ENCODE data around the gene PROK2. TPM values are rescaled to one million over a fixed set of nuclear protein-coding genes. Genes with fewer than 3 reads are reported as not detected.

The PROK2 gene
- polyA plus RNA-seq, 1 donor (not counting 4 experiments of a cell fraction or from before 2014, with no cell fraction given) = not detected

DNA sequence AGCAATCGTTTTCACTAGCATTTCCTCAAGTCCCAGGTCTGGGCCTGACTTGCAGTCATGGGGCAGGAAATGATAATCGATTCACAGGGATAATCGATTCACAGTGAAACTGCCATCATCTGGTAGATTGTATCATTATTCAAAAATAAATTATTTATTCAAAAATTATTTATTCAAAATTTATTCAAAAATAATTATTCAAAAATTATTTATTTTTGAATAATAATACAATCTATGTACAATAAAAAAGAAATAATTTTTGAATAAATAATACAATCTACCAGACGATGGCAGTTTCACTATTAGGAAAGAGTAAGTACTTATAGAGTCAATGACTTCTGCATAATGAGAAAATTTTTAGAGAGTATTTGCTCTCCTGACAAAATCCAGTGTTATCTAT, 28.1 kb upstream of the PROK2 start:
- Histone ChIP-seq H3K9ac (ENCODE audit: control insufficient read depth, extremely low read depth, insufficient read depth, low read length) (no peak overlapping the region), H4K20me1 (ENCODE audit: control insufficient read depth, extremely low read depth, insufficient read depth, low read length) (no peaks in the 10 kb centered on the region), H3K27ac (ENCODE audit: control insufficient read depth, insufficient read depth, low read length) (no peak overlapping the region), H3K4me2 (ENCODE audit: control insufficient read depth, extremely low read depth, insufficient read depth, low read depth, low read length) (no peak overlapping the region), H3K27me3 (ENCODE audit: control insufficient read depth, extremely low read depth, insufficient read depth, low read length) (no peaks in the 10 kb centered on the region), H3K4me3 (ENCODE audit: control insufficient read depth in 2 of 3, extremely low read depth in 1 of 3, insufficient read depth in 2 of 3, low read depth in 1 of 3, low read length in 3 of 3) (no peak overlapping the region), H3K9me1 (ENCODE audit: control insufficient read depth, extremely low read depth, insufficient read depth, low read length) (no peaks in the 10 kb centered on the region), H2AFZ (ENCODE audit: control insufficient read depth, low read length) (no peak overlapping the region), H3K4me1 (ENCODE audit: control insufficient read depth, extremely low read depth, insufficient read depth, low read length) (no peaks in the 10 kb centered on the region), H3K36me3 (ENCODE audit: control insufficient read depth in 2 of 2, extremely low read depth in 1 of 2, insufficient read depth in 2 of 2, low read length in 2 of 2) (no peaks in the 10 kb centered on the region), H3K79me2 (ENCODE audit: control insufficient read depth, insufficient read depth, low read length) (no peaks in the 10 kb centered on the region), H3K9me3 (ENCODE audit: control insufficient read depth, low read depth, low read length) (no peaks in the 10 kb centered on the region)
- dilution Hi-C loops (cut with MboI; ENCODE audit: extremely low pct_ligation_motif_present, low sequenced_read_pairs) = no loop called here
- DNase-seq (ENCODE audit: low read depth, low spot score) (no peak), FAIRE-seq (no peak)
- TF ChIP-seq, protein P1, sequence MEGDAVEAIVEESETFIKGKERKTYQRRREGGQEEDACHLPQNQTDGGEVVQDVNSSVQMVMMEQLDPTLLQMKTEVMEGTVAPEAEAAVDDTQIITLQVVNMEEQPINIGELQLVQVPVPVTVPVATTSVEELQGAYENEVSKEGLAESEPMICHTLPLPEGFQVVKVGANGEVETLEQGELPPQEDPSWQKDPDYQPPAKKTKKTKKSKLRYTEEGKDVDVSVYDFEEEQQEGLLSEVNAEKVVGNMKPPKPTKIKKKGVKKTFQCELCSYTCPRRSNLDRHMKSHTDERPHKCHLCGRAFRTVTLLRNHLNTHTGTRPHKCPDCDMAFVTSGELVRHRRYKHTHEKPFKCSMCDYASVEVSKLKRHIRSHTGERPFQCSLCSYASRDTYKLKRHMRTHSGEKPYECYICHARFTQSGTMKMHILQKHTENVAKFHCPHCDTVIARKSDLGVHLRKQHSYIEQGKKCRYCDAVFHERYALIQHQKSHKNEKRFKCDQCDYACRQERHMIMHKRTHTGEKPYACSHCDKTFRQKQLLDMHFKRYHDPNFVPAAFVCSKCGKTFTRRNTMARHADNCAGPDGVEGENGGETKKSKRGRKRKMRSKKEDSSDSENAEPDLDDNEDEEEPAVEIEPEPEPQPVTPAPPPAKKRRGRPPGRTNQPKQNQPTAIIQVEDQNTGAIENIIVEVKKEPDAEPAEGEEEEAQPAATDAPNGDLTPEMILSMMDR (optimal IDR thresholded peaks at IDR 0.05 in 1 of 3, IDR thresholded peaks at IDR 0.05 in 1 of 3, conservative IDR thresholded peaks at IDR 0.05 in 1 of 3; ENCODE audit: extremely low read depth in 1 of 3, insufficient read depth in 2 of 3, low read length in 3 of 3) = no peak
- no peak for TF ChIP-seq EZH2 (IDR thresholded peaks at IDR 0.05; ENCODE audit: low read length)

DNA sequence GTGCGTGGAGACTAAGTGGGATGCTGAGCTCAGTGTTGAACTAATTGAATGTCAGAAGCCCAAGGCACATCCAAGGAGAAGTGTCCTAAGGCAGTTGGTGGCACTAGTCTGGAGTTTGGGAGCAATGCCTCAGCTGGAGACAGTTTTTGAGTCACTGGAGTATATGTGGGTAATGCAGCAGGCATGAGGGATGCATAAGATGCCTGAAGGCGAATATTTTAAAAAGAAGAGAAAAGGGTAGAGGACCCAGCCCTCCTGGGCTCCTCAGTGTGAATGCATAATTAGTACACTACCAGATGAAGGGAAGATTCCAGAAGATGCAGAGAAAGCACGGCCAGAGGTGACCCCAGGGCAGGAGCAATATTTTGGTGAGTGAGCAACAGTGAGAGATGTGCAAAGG, 25.1 kb upstream of the PROK2 start:
- H2AFZ ChIP-seq (ENCODE audit: control insufficient read depth, low read length) = no peak overlapping the region
- FAIRE-seq = no peak
- dilution Hi-C loops (cut with MboI; ENCODE audit: extremely low pct_ligation_motif_present, low sequenced_read_pairs) = no loop called here

More for the DNA sequence above, 25.1 kb upstream of the PROK2 start:
- Histone ChIP-seq H3K27ac (ENCODE audit: control insufficient read depth, insufficient read depth, low read length) (no peak overlapping the region), H3K27me3 (ENCODE audit: control insufficient read depth, extremely low read depth, insufficient read depth, low read length) (no peaks in the 10 kb centered on the region), H3K4me1 (ENCODE audit: control insufficient read depth, extremely low read depth, insufficient read depth, low read length) (no peaks in the 10 kb centered on the region), H3K9me1 (ENCODE audit: control insufficient read depth, extremely low read depth, insufficient read depth, low read length) (no peaks in the 10 kb centered on the region), H3K4me2 (ENCODE audit: control insufficient read depth, extremely low read depth, insufficient read depth, low read depth, low read length) (no peak overlapping the region), H3K9me3 (ENCODE audit: control insufficient read depth, low read depth, low read length) (no peaks in the 10 kb centered on the region), H3K79me2 (ENCODE audit: control insufficient read depth, insufficient read depth, low read length) (no peaks in the 10 kb centered on the region), H3K36me3 (ENCODE audit: control insufficient read depth in 2 of 2, extremely low read depth in 1 of 2, insufficient read depth in 2 of 2, low read length in 2 of 2) (no peaks in the 10 kb centered on the region), H3K4me3 (ENCODE audit: control insufficient read depth in 2 of 3, extremely low read depth in 1 of 3, insufficient read depth in 2 of 3, low read depth in 1 of 3, low read length in 3 of 3) (no peak overlapping the region), H4K20me1 (ENCODE audit: control insufficient read depth, extremely low read depth, insufficient read depth, low read length) (no peaks in the 10 kb centered on the region), H3K9ac (ENCODE audit: control insufficient read depth, extremely low read depth, insufficient read depth, low read length) (no peak overlapping the region)
- no peak for DNase-seq (ENCODE audit: low read depth, low spot score)
- TF ChIP-seq, protein P1 (optimal IDR thresholded peaks at IDR 0.05 in 1 of 3, IDR thresholded peaks at IDR 0.05 in 1 of 3, conservative IDR thresholded peaks at IDR 0.05 in 1 of 3; ENCODE audit: extremely low read depth in 1 of 3, insufficient read depth in 2 of 3, low read length in 3 of 3) = no peak
